ENCODE results near the gene ANKRD31. TPM values are rescaled to one million over a fixed set of nuclear protein-coding genes. Genes with fewer than 3 reads are reported as not detected.
"Not testable (repeated sequence)": the region's sequence is repeated elsewhere in the genome, so short reads cannot be mapped to it uniquely, and the experiment has no call there.

Gene ANKRD31
- total and polyA plus RNA-seq, 7 experiments from 2014 or later = 0.22 to 1.6 (median 0.59) TPM

DNA sequence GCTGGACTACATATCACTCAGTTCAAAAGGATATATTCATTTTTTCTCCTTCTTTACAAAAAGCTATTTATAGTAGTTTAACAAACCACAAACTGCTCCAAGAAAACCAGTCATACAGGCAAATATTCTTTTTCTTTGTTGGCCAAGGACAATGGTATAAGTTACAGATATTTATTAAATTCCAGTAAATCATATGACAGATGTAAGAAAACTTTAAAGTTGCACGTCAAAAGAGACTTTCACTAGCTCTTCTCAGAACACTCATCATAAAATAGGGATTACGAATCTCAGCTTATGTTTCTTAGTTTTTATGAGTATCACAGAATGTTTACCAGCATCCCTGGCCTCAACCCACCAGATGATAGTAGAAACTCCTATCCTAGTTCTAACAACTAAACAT, 67.2 kb downstream of the ANKRD31 start:
- DNase-seq (no peak), ATAC-seq (no peak)
- no peak overlapping the region for H3K27ac ChIP-seq (ENCODE audit: low read depth, low read length)
- no peaks in the 10 kb centered on the region for H3K36me3 ChIP-seq (ENCODE audit: control insufficient read depth in 2 of 3, insufficient read depth in 3 of 3, low read length in 3 of 3)
- H3K4me3 ChIP-seq (ENCODE audit: low read length) = no peak overlapping the region
- CTCF ChIA-PET = no interaction called here
- H3K27me3 ChIP-seq (ENCODE audit: control insufficient read depth in 2 of 2, insufficient read depth in 2 of 2, low read length in 2 of 2) = no peaks in the 10 kb centered on the region
- no peaks in the 10 kb centered on the region for H3K27me3 Mint-ChIP-seq
- no peaks in the 10 kb centered on the region for H3K9me3 ChIP-seq (ENCODE audit: control insufficient read depth in 2 of 3, low read length in 3 of 3)
- no peaks in the 10 kb centered on the region for H3K4me1 ChIP-seq (ENCODE audit: control insufficient read depth in 2 of 2, insufficient read depth in 2 of 2, low read length in 2 of 2)
- no peak overlapping the region for H3K27ac Mint-ChIP-seq
- peaks cover 0 to 12% (median 6%) of the 10 kb centered on the region in 5 donors for H3K36me3 Mint-ChIP-seq
- intact Hi-C loops (cut with micrococcal nuclease) = no loop called here
- POLR2A ChIA-PET = no interaction called here
- no peak overlapping the region for H3K4me3 Mint-ChIP-seq
- H3K9me3 Mint-ChIP-seq = peaks cover 0 to 15% (median 7%) of the 10 kb centered on the region in 11 donors
- peaks cover 0 to 4% (median 0%) of the 10 kb centered on the region in 7 donors for H3K4me1 Mint-ChIP-seq

DNA sequence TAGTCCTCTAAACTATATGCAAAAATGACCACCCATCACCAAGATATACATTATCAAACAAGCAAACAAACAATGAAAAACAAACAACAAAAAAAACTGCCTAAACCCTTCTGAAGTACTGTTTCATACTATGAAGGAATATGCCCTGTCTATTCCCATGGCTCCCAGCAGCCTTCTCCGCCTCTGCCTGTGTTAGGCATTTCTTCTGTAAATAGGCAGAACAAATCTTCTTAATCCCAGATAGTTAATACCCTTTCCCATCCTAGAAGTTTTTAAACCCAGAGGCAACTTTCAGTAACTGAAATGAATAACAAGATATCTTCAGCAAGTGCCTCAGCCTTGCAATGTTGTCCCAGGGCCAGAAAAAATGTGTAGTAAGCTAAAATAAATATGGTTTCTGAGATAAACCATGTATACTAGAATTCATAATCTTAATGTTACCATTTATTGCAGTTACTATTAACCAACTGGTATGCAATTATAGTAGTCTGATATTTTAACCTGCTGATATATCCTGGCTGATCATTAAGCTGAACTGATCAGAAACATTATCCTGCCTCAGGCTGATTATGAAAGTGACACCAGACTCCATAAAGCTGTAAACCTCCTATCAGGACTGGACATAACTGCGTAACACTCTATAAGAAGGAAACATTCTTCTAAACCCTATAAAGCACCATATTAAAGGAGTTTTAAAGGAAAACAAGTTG, 68.5 kb downstream of the ANKRD31 start:
- intact Hi-C loops (cut with micrococcal nuclease) = no loop called here
- ChIA-PET CTCF (no interaction called here), POLR2A (no interaction called here)
- no peak overlapping the region for H3K27ac Mint-ChIP-seq
- H3K27ac ChIP-seq (ENCODE audit: low read depth, low read length) = no peak overlapping the region
- H3K27me3 ChIP-seq (ENCODE audit: control insufficient read depth in 2 of 2, insufficient read depth in 2 of 2, low read length in 2 of 2) = no peaks in the 10 kb centered on the region
- H3K4me3 Mint-ChIP-seq = no peak overlapping the region
- no peaks in the 10 kb centered on the region for H3K4me1 ChIP-seq (ENCODE audit: control insufficient read depth in 2 of 2, insufficient read depth in 2 of 2, low read length in 2 of 2)
- DNase-seq = no peak
- H3K4me1 Mint-ChIP-seq = no peaks in the 10 kb centered on the region
- H3K36me3 Mint-ChIP-seq = peaks cover 0 to 8% (median under 1%) of the 10 kb centered on the region in 5 donors
- H3K9me3 ChIP-seq (ENCODE audit: control insufficient read depth in 2 of 3, low read length in 3 of 3) = no peaks in the 10 kb centered on the region
- no peaks in the 10 kb centered on the region for H3K27me3 Mint-ChIP-seq
- H3K9me3 Mint-ChIP-seq = peaks cover 0 to 3% (median 2%) of the 10 kb centered on the region in 11 donors
- ATAC-seq = no peak
- no peaks in the 10 kb centered on the region for H3K36me3 ChIP-seq (ENCODE audit: control insufficient read depth in 2 of 3, insufficient read depth in 3 of 3, low read length in 3 of 3)
- H3K4me3 ChIP-seq (ENCODE audit: low read length) = no peak overlapping the region

GRCh38 chr5:75167345-75167744, 69.3 kb downstream of the ANKRD31 start:
- Histone ChIP-seq H3K27ac (ENCODE audit: low read depth, low read length) (no peak overlapping the region), H3K9me3 (ENCODE audit: control insufficient read depth in 2 of 3, low read length in 3 of 3) (no peaks in the 10 kb centered on the region), H3K4me1 (ENCODE audit: control insufficient read depth in 2 of 2, insufficient read depth in 2 of 2, low read length in 2 of 2) (no peaks in the 10 kb centered on the region), H3K27me3 (ENCODE audit: control insufficient read depth in 2 of 2, insufficient read depth in 2 of 2, low read length in 2 of 2) (no peaks in the 10 kb centered on the region), H3K36me3 (ENCODE audit: control insufficient read depth in 2 of 3, insufficient read depth in 3 of 3, low read length in 3 of 3) (no peaks in the 10 kb centered on the region), H3K4me3 (ENCODE audit: low read length) (no peak overlapping the region)
- Mint-ChIP-seq H3K27ac (no peak overlapping the region), H3K9me3 (peaks cover 0 to 7% (median under 1%) of the 10 kb centered on the region in 11 donors), H3K4me1 (no peaks in the 10 kb centered on the region), H3K4me3 (no peak overlapping the region), H3K36me3 (peaks cover 0 to 9% (median 5%) of the 10 kb centered on the region in 5 donors), H3K27me3 (no peaks in the 10 kb centered on the region)
- POLR2A ChIA-PET = interaction anchor here (0.6 kb wide), 1 partner anchor 259 kb away, joined by 3 read pairs; no protein-coding TSS in a partner anchor
- CTCF ChIA-PET = interaction anchor here (0.6 kb wide), 2 partner anchors 129 to 346 kb away, joined by 3 to 5 read pairs; no protein-coding TSS in a partner anchor
- no peak for ATAC-seq
- DNase-seq = peak in 1 of 9 donors; percentile 12
- intact Hi-C loops (cut with micrococcal nuclease) = no loop called here

DNA sequence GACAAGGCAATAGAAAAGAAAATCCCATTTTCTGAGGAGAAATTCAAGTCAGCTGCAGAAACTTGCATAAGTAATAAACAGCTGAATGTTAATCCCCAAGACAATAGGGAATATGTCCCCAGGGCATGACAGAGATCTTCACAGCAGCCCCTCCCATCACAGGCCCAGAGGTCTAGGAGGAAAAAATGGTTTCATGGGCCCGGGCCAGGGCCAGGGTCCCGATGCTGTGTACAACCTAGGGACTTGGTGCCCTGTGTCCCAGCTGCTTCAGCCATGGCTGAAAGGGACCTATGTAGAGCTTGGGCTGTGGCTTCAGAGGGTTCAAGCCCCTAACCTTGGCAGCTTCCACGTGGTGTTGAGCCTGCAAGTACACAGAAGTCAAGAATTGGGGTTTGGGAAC, 75.2 kb downstream of the ANKRD31 start:
- H3K27ac Mint-ChIP-seq; POLR2A ChIA-PET; H3K9me3 ChIP-seq (ENCODE audit: control insufficient read depth in 2 of 3, low read length in 3 of 3); H3K4me3 ChIP-seq (ENCODE audit: low read length); H3K4me1 Mint-ChIP-seq; ATAC-seq; H3K36me3 ChIP-seq (ENCODE audit: control insufficient read depth in 2 of 3, insufficient read depth in 3 of 3, low read length in 3 of 3); H3K27ac ChIP-seq (ENCODE audit: low read depth, low read length); CTCF ChIA-PET; H3K4me1 ChIP-seq (ENCODE audit: control insufficient read depth in 2 of 2, insufficient read depth in 2 of 2, low read length in 2 of 2); DNase-seq; H3K27me3 ChIP-seq (ENCODE audit: control insufficient read depth in 2 of 2, insufficient read depth in 2 of 2, low read length in 2 of 2); H3K27me3 Mint-ChIP-seq; H3K4me3 Mint-ChIP-seq: not testable (repeated sequence)
- intact Hi-C loops (cut with micrococcal nuclease) = loop anchor here in 1 of 2 donors (5.0 kb wide), 1 partner anchor 39 kb away; no protein-coding TSS in a partner anchor
- Mint-ChIP-seq H3K36me3 (peaks cover 0 to 46% (median 28%) of the 10 kb centered on the region in 5 donors), H3K9me3 (peaks cover 7 to 61% (median 22%) of the 10 kb centered on the region in 11 donors)

- H3K36me3 ChIP-seq (ENCODE audit: control insufficient read depth in 2 of 3, insufficient read depth in 3 of 3, low read length in 3 of 3) = no peaks in the 10 kb centered on the region
- intact Hi-C loops (cut with micrococcal nuclease) = no loop called here
- ChIA-PET CTCF (no interaction called here), POLR2A (no interaction called here)
- peaks cover 0 to 9% (median 0%) of the 10 kb centered on the region in 3 experiments for H3K9me3 ChIP-seq (ENCODE audit: control insufficient read depth in 2 of 3, low read length in 3 of 3)
- H3K27ac ChIP-seq (ENCODE audit: low read depth, low read length) = no peak overlapping the region
- peaks cover 11 to 64% (median 24%) of the 10 kb centered on the region in 11 donors for H3K9me3 Mint-ChIP-seq
- no peaks in the 10 kb centered on the region for H3K27me3 ChIP-seq (ENCODE audit: control insufficient read depth in 2 of 2, insufficient read depth in 2 of 2, low read length in 2 of 2)
- peaks cover 0 to 48% (median 36%) of the 10 kb centered on the region in 5 donors for H3K36me3 Mint-ChIP-seq
- no peak overlapping the region for H3K27ac Mint-ChIP-seq
- no peak for DNase-seq
- no peak overlapping the region for H3K4me3 Mint-ChIP-seq
- H3K4me1 ChIP-seq (ENCODE audit: control insufficient read depth in 2 of 2, insufficient read depth in 2 of 2, low read length in 2 of 2) = no peaks in the 10 kb centered on the region
- no peaks in the 10 kb centered on the region for H3K4me1 Mint-ChIP-seq
- H3K27me3 Mint-ChIP-seq = no peaks in the 10 kb centered on the region
- ATAC-seq = no peak
- no peak overlapping the region for H3K4me3 ChIP-seq (ENCODE audit: low read length)
Measured at GRCh38 chr5:75156585-75156984, 80.1 kb downstream of the ANKRD31 start.

DNA sequence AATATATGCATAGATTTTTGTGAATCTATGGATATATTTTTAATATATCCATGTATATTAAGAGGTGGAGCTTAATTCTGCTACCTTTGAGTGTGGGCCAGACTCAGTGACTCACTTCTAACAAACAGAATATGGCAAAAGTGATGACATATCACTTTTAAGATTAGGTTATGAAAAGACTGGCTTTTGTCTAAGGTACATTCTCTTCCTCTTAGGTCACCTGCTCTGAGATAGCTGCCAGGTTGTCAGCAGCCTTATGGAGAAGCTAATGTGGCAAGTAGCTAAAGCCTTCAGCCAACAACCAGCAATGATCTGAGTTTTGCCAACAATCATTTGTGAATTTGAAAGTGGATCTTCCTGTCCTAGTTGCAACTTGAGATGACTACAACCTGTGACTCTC, 83.8 kb downstream of the ANKRD31 start:
- ATAC-seq (no peak), DNase-seq (no peak)
- H3K27ac Mint-ChIP-seq = no peak overlapping the region
- Histone ChIP-seq H3K27ac (ENCODE audit: low read depth, low read length) (no peak overlapping the region), H3K4me3 (ENCODE audit: low read length) (no peak overlapping the region), H3K4me1 (ENCODE audit: control insufficient read depth in 2 of 2, insufficient read depth in 2 of 2, low read length in 2 of 2) (peaks cover 0 to 6% of the 10 kb centered on the region in 2 donors), H3K36me3 (ENCODE audit: control insufficient read depth in 2 of 3, insufficient read depth in 3 of 3, low read length in 3 of 3) (no peaks in the 10 kb centered on the region), H3K27me3 (ENCODE audit: control insufficient read depth in 2 of 2, insufficient read depth in 2 of 2, low read length in 2 of 2) (no peaks in the 10 kb centered on the region), H3K9me3 (ENCODE audit: control insufficient read depth in 2 of 3, low read length in 3 of 3) (no peaks in the 10 kb centered on the region)
- no peak overlapping the region for H3K4me3 Mint-ChIP-seq
- POLR2A ChIA-PET = no interaction called here
- peaks cover 0 to 29% (median 8%) of the 10 kb centered on the region in 11 donors for H3K9me3 Mint-ChIP-seq
- no peaks in the 10 kb centered on the region for H3K27me3 Mint-ChIP-seq
- intact Hi-C loops (cut with micrococcal nuclease) = no loop called here
- CTCF ChIA-PET = no interaction called here
- peaks cover 0 to 8% (median 6%) of the 10 kb centered on the region in 7 donors for H3K4me1 Mint-ChIP-seq
- H3K36me3 Mint-ChIP-seq = peaks cover 0 to 30% (median 18%) of the 10 kb centered on the region in 5 donors

DNA sequence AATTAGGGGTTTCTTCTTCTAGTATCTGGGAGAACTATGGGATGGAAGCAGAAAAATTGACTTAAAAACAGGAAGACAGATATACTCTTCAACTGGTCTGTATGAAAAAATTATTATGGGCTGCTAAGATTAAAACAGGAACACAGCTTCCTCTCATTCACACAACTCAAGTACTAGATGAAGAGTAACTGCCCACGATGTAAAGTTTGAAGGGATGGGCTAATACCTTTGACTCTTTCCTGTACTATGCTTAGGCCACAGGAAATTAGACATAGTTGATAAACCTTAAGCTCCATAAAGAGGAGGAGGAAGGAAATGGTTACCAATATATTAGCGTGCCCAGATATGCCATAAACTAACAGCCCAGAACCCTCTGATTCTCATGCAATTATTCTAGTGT, 88.6 kb downstream of the ANKRD31 start:
- Mint-ChIP-seq H3K27me3 (no peaks in the 10 kb centered on the region), H3K27ac (peak overlapping the region in 2 of 9 donors; percentile 24 to 38), H3K9me3 (peaks cover 0 to 7% (median under 1%) of the 10 kb centered on the region in 11 donors), H3K4me1 (peaks cover 2 to 33% (median 22%) of the 10 kb centered on the region in 7 donors), H3K36me3 (peaks cover under 1 to 12% (median 2%) of the 10 kb centered on the region in 5 donors), H3K4me3 (no peak overlapping the region)
- Histone ChIP-seq H3K4me3 (ENCODE audit: low read length) (no peak overlapping the region), H3K36me3 (ENCODE audit: control insufficient read depth in 2 of 3, insufficient read depth in 3 of 3, low read length in 3 of 3) (no peaks in the 10 kb centered on the region), H3K9me3 (ENCODE audit: control insufficient read depth in 2 of 3, low read length in 3 of 3) (no peaks in the 10 kb centered on the region), H3K27ac (ENCODE audit: low read depth, low read length) (no peak overlapping the region), H3K4me1 (ENCODE audit: control insufficient read depth in 2 of 2, insufficient read depth in 2 of 2, low read length in 2 of 2) (peaks cover 0 to 7% of the 10 kb centered on the region in 2 donors), H3K27me3 (ENCODE audit: control insufficient read depth in 2 of 2, insufficient read depth in 2 of 2, low read length in 2 of 2) (peaks cover 0 to 3% of the 10 kb centered on the region in 2 donors)
- intact Hi-C loops (cut with micrococcal nuclease) = no loop called here
- ChIA-PET POLR2A (interaction anchor here (1.2 to 2.7 kb wide), 2 partner anchors 90 to 95 kb away, joined by 7 to 11 read pairs; partner anchors contain the start of gene GCNT4), CTCF (no interaction called here)
- ATAC-seq (no peak), DNase-seq (no peak)

Measured in naive thymus-derived CD4-positive, alpha-beta T cell (primary cell).